H9 (cell line): Measurements from ENCODE around the gene MGST1. TPM values are rescaled to one million over a fixed set of nuclear protein-coding genes. Genes with fewer than 3 reads are reported as not detected.

ENCODE experiments used
- DNase-seq: peaks from one replicate; pipeline ENCODE4 v3.0.0-alpha.2; 2017
- H2AFZ ChIP-seq: one replicate; pipeline ENCODE4 v1.6.1; 2013; ENCODE audit warnings: mild to moderate bottlenecking, low read length, control low read depth, moderate library complexity
- H2AK5ac ChIP-seq: 2 replicates; pipeline ENCODE4 v1.6.1; 2013; ENCODE audit warnings: low read length, control low read depth, mixed read lengths; ENCODE audit not compliant: insufficient read length
- H2BK120ac ChIP-seq: one replicate; pipeline ENCODE4 v1.6.1; 2013; ENCODE audit warnings: low read depth, mild to moderate bottlenecking, low read length, control low read depth, inconsistent platforms; ENCODE audit not compliant: poor library complexity, severe bottlenecking
- H2BK12ac ChIP-seq: 2 replicates; pipeline ENCODE4 v1.6.1; 2013; ENCODE audit warnings: low read length, control low read depth, mixed read lengths, low read depth; ENCODE audit not compliant: insufficient read length
- H2BK15ac ChIP-seq: 2 replicates; pipeline ENCODE4 v1.6.1; 2013; ENCODE audit warnings: low read depth, low read length, control low read depth
- H2BK20ac ChIP-seq: one replicate; pipeline ENCODE4 v1.6.1; 2013; ENCODE audit warnings: low read depth, mild to moderate bottlenecking, low read length, control low read depth, inconsistent platforms; ENCODE audit not compliant: poor library complexity, severe bottlenecking
- H2BK5ac ChIP-seq: 2 replicates; pipeline ENCODE4 v1.6.1; 2013; ENCODE audit warnings: low read length, control low read depth, mixed read lengths; ENCODE audit not compliant: insufficient read length
- H3K14ac ChIP-seq: 2 replicates; pipeline ENCODE4 v1.6.1; 2013; ENCODE audit warnings: low read length, control low read depth; ENCODE audit not compliant: insufficient read depth
- H3K18ac ChIP-seq: 2 replicates; pipeline ENCODE4 v1.6.1; 2013; ENCODE audit warnings: low read depth, mild to moderate bottlenecking, mixed read lengths, low read length, control low read depth; ENCODE audit not compliant: insufficient read length
- H3K23ac ChIP-seq: 2 replicates; pipeline ENCODE4 v1.6.1; 2013; ENCODE audit warnings: low read length, control low read depth, mixed read lengths, low read depth; ENCODE audit not compliant: insufficient read length
- H3K23me2 ChIP-seq: 2 replicates; pipeline ENCODE4 v1.6.1; 2013; ENCODE audit warnings: low read depth, mild to moderate bottlenecking, mixed read lengths, low read length, control low read depth; ENCODE audit not compliant: insufficient read length, poor library complexity, severe bottlenecking
- H3K27ac ChIP-seq: 2 replicates; pipeline ENCODE4 v1.5.1; 2013; ENCODE audit warnings: low read length, control low read depth, mixed read lengths, low read depth; ENCODE audit not compliant: insufficient read length
- H3K27me3 ChIP-seq: 2 replicates; pipeline ENCODE4 v1.6.1; 2013; ENCODE audit warnings: low read length, control low read depth, inconsistent platforms; ENCODE audit not compliant: insufficient read depth
- H3K4ac ChIP-seq: 2 replicates; pipeline ENCODE4 v1.6.1; 2013; ENCODE audit warnings: low read depth, mild to moderate bottlenecking, control low read depth, inconsistent platforms, low read length, moderate library complexity
- H3K4me1 ChIP-seq: 2 replicates; pipeline ENCODE4 v1.6.1; 2013; ENCODE audit warnings: low read length, control low read depth, inconsistent platforms; ENCODE audit not compliant: insufficient read depth
- H3K4me2 ChIP-seq: 2 replicates; pipeline ENCODE4 v1.6.1; 2013; ENCODE audit warnings: low read length, control low read depth, mixed read lengths; ENCODE audit not compliant: insufficient read length, insufficient read depth
- H3K56ac ChIP-seq: 2 replicates; pipeline ENCODE4 v1.6.1; 2013; ENCODE audit warnings: low read depth, mild to moderate bottlenecking, mixed read lengths, low read length, control low read depth; ENCODE audit not compliant: insufficient read length
- H3K79me1 ChIP-seq: 2 replicates; pipeline ENCODE4 v1.6.1; 2013; ENCODE audit warnings: low read depth, mild to moderate bottlenecking, moderate library complexity, low read length, control low read depth, inconsistent platforms; ENCODE audit not compliant: insufficient read depth, poor library complexity, severe bottlenecking
- H3K79me2 ChIP-seq: 2 replicates; pipeline ENCODE4 v1.6.1; 2013; ENCODE audit warnings: low read length, control low read depth, inconsistent platforms; ENCODE audit not compliant: insufficient read depth
- H3K9ac ChIP-seq: 2 replicates; pipeline ENCODE4 v1.6.1; 2013; ENCODE audit warnings: low read length, control low read depth, mixed read lengths; ENCODE audit not compliant: insufficient read length; ENCODE audit errors: extremely low read depth
- H3K9me3 ChIP-seq: one replicate; pipeline ENCODE4 v1.6.1; 2013; ENCODE audit warnings: low read depth, low read length, inconsistent platforms; ENCODE audit not compliant: control insufficient read depth
- H3T11ph ChIP-seq: one replicate; pipeline ENCODE4 v1.6.1; 2013; ENCODE audit warnings: mild to moderate bottlenecking, low read length, control low read depth, inconsistent platforms
- H4K20me1 ChIP-seq: one replicate; pipeline ENCODE4 v1.6.1; 2013; ENCODE audit not compliant: control insufficient read depth, insufficient read length, insufficient read depth
- H4K5ac ChIP-seq: 2 replicates; pipeline ENCODE4 v1.6.1; 2013; ENCODE audit warnings: low read depth, mild to moderate bottlenecking, mixed read lengths, low read length, control low read depth; ENCODE audit not compliant: insufficient read length
- H4K8ac ChIP-seq: replicated peaks from 2 replicates; pipeline ENCODE4 v1.6.1; 2013; ENCODE audit warnings: low read length, control low read depth, mixed read lengths, low read depth; ENCODE audit not compliant: insufficient read length
- H4K91ac ChIP-seq: 2 replicates; pipeline ENCODE4 v1.6.1; 2013; ENCODE audit warnings: low read depth, mild to moderate bottlenecking, moderate library complexity, mixed read lengths, low read length, control low read depth; ENCODE audit not compliant: insufficient read length
- H3K27ac Mint-ChIP-seq, 3 experiments: 2 replicates in 2 of 3; 3 replicates in 1 of 3; pipeline ENCODE4 v1.8.0; 2020 to 2021; ENCODE audit warnings: mixed read lengths in 3 of 3, mild to moderate bottlenecking in 1 of 3, moderate library complexity in 1 of 3
- H3K27me3 Mint-ChIP-seq: 2 replicates; pipeline ENCODE4 v1.8.0; 2021; ENCODE audit warnings: low read depth, mild to moderate bottlenecking, moderate library complexity, mixed read lengths
- H3K36me3 Mint-ChIP-seq, 3 experiments: 2 replicates in 2 of 3; 3 replicates in 1 of 3; pipeline ENCODE4 v1.8.0; 2020 to 2021; ENCODE audit warnings: low read depth in 3 of 3, mixed read lengths in 3 of 3; ENCODE audit not compliant: insufficient read depth in 1 of 3
- H3K4me1 Mint-ChIP-seq, 2 experiments: 2 replicates each; pipeline ENCODE4 v1.8.0; 2020; ENCODE audit warnings: mixed read lengths in 2 of 2
- H3K4me3 Mint-ChIP-seq, 2 experiments: 2 replicates in 1 of 2; 3 replicates in 1 of 2; pipeline ENCODE4 v1.8.0; 2020 to 2021; ENCODE audit warnings: mild to moderate bottlenecking in 2 of 2, mixed read lengths in 2 of 2, moderate library complexity in 1 of 2
- H3K9me3 Mint-ChIP-seq, 2 experiments: 2 replicates in 1 of 2; 3 replicates in 1 of 2; pipeline ENCODE4 v1.8.0; 2020; ENCODE audit warnings: mild to moderate bottlenecking in 2 of 2, mixed read lengths in 2 of 2, moderate library complexity in 1 of 2
- WGBS: extraction: QIAGEN DNeasy Blood & Tissue Kit; methylation state at CpG from one replicate; pipeline ENCODE4 v1.1.7; 2013; ENCODE audit warnings: missing lambda C conversion rate, low lambda C conversion rate, mixed read lengths; ENCODE audit not compliant: insufficient read length; ENCODE audit errors: extremely low coverage; 5-methylcytosine and 5-hydroxymethylcytosine counted together
- total RNA-seq: library from RNA; stranded (reverse); gene quantifications from 2 replicates; pipeline ENCODE4 v1.2.1, GENCODE V29; 2021
- TF ChIP-seq, protein P1 (sequence below): fragments of 200-600 bp; sonication (generic); conservative IDR thresholded peaks from 3 replicates; pipeline ENCODE4 v1.8.0; 2021; ENCODE audit warnings: antibody characterized with exemption, mild to moderate bottlenecking

MGST1 gene
- total RNA-seq, 1 experiment from 2014 or later = 235 TPM

DNA sequence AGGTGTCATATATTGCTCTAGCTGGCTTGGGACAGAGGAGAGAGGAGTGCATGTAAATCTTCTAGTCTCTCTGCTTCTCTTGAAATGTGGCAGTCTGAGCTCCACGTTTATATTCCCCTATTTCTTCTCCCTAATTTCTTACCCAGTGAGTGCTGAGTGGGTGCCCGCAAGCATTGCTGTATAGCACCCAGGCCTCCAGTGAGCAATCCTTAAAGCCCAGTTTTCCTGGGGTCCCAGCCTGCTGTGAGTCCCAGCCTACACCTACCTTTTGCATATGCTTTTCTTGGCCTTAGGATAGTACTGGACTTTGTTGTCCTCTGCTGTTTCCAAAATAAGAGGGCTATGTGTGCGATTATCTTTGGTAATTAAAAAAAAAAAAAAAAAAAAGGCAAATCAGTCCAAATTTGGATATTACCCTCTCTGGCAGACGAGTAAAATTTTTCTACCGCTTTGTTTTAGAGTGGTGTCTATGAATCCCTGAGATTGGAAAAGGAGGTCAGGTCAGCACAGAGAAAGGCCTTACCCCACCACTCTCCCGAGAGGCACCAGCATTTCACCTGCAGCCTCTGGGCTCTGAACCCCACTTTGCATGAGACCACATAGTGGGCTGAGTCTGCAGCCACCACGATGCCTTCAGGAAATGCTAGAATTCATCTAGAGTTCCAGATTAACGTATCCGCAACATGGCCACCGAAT is 1.1 kb downstream of the MGST1 start:
- Histone ChIP-seq H3K4ac (no peak overlapping the region), H3K23me2 (peaks cover 10% of the 10 kb centered on the region), H4K5ac (no peak overlapping the region), H2BK12ac (no peak overlapping the region), H3K27me3 (no peaks in the 10 kb centered on the region), H3T11ph (no peak overlapping the region), H3K27ac (no peak overlapping the region), H2AFZ (no peak overlapping the region), H4K8ac (no peak overlapping the region), H3K79me2 (peaks cover 33% of the 10 kb centered on the region), H3K4me1 (peaks cover 2% of the 10 kb centered on the region; the same call in 1 of the 2 replicates), H4K91ac (no peak overlapping the region), H3K23ac (no peak overlapping the region), H3K18ac (no peak overlapping the region), H2AK5ac (no peak overlapping the region), H2BK15ac (no peak overlapping the region), H2BK20ac (no peak overlapping the region), H3K9ac (peak overlapping the region; percentile 90), H2BK5ac (no peak overlapping the region), H3K14ac (peak overlapping the region; percentile 44; the same call in 1 of the 2 replicates), H3K4me2 (peak overlapping the region; percentile 95), H3K79me1 (peaks cover 4% of the 10 kb centered on the region), H4K20me1 (no peaks in the 10 kb centered on the region), H3K56ac (no peak overlapping the region), H3K9me3 (no peaks in the 10 kb centered on the region), H2BK120ac (no peak overlapping the region)
- peak overlapping the region; percentile 76 to 98 (median 95) for H3K27ac Mint-ChIP-seq
- H3K4me1 Mint-ChIP-seq = peaks cover 47 to 58% of the 10 kb centered on the region in 2 experiments
- DNase-seq = no peak
- H3K9me3 Mint-ChIP-seq = no peaks in the 10 kb centered on the region
- peak overlapping the region; percentile 89 to 96 for H3K4me3 Mint-ChIP-seq
- H3K27me3 Mint-ChIP-seq = no peaks in the 10 kb centered on the region
- TF ChIP-seq, protein P1, sequence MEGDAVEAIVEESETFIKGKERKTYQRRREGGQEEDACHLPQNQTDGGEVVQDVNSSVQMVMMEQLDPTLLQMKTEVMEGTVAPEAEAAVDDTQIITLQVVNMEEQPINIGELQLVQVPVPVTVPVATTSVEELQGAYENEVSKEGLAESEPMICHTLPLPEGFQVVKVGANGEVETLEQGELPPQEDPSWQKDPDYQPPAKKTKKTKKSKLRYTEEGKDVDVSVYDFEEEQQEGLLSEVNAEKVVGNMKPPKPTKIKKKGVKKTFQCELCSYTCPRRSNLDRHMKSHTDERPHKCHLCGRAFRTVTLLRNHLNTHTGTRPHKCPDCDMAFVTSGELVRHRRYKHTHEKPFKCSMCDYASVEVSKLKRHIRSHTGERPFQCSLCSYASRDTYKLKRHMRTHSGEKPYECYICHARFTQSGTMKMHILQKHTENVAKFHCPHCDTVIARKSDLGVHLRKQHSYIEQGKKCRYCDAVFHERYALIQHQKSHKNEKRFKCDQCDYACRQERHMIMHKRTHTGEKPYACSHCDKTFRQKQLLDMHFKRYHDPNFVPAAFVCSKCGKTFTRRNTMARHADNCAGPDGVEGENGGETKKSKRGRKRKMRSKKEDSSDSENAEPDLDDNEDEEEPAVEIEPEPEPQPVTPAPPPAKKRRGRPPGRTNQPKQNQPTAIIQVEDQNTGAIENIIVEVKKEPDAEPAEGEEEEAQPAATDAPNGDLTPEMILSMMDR = no peak
- no CpG with 5 or more reads among the region's 10 CpGs for WGBS
- peaks cover 21 to 35% (median 33%) of the 10 kb centered on the region in 3 experiments for H3K36me3 Mint-ChIP-seq
